Panc1 (cell line): ENCODE results near the gene SPPL2C. TPM values are rescaled to one million over a fixed set of nuclear protein-coding genes. Genes with fewer than 3 reads are reported as not detected.

Experiments used
- ATAC-seq: fragments of 200-7000 bp; cut with Tn5 transposase; 2 replicates; pipeline ENCODE4 v1.9.1; 2020; ENCODE audit warnings: mild to moderate bottlenecking, moderate library complexity
- BruUV-seq: library from RNA; stranded (reverse); fragments of 400-500 nt; replicated peaks from 2 replicates; lab custom pipeline; 2021; lab: Mats Ljungman, UMichigan
- CTCF ChIA-PET: fragments of 300-600 bp; sonication (Branson Sonifier 250); formaldehyde crosslinking; loops from one replicate; lab custom pipeline; 2022; ENCODE audit warnings: antibody characterized with exemption; lab: Charles Lee
- POLR2A ChIA-PET: fragments of 300-600 bp; sonication (Branson Sonifier 250); formaldehyde crosslinking; loops from one replicate; lab custom pipeline; 2022; ENCODE audit warnings: antibody characterized with exemption; lab: Charles Lee
- DNase-seq: peaks from one replicate; pipeline ENCODE4 v3.0.0-alpha.2; 2010; ENCODE audit warnings: low read depth, low spot score
- H3K27ac ChIP-seq: 2 replicates; pipeline ENCODE4 v1.5.1; 2011; ENCODE audit warnings: mild to moderate bottlenecking, low read length, inconsistent platforms
- H3K27me3 ChIP-seq: fragments of 200-500 bp; sonication (Bioruptor generic); 2 replicates; pipeline ENCODE4 v1.6.0; 2014; ENCODE audit warnings: low read length, inconsistent platforms; ENCODE audit not compliant: control insufficient read depth, insufficient read depth
- H3K36me3 ChIP-seq: fragments of 200-500 bp; sonication (Bioruptor generic); 2 replicates; pipeline ENCODE4 v1.5.1; 2014; ENCODE audit warnings: inconsistent platforms, mild to moderate bottlenecking, low read length, moderate library complexity; ENCODE audit not compliant: control insufficient read depth, insufficient read depth
- H3K4me1 ChIP-seq: 2 replicates; pipeline ENCODE4 v1.5.1; 2011; ENCODE audit warnings: inconsistent platforms, mild to moderate bottlenecking, low read length, moderate library complexity; ENCODE audit not compliant: control insufficient read depth, insufficient read depth
- H3K4me3 ChIP-seq, 2 experiments: 2 replicates each; pipeline ENCODE4 v1.5.1; 2011 to 2012; ENCODE audit warnings: low read depth in 2 of 2, low read length in 2 of 2, mild to moderate bottlenecking in 2 of 2, inconsistent platforms in 1 of 2, moderate library complexity in 1 of 2
- H3K9me3 ChIP-seq: fragments of 200-500 bp; sonication (Bioruptor generic); 2 replicates; pipeline ENCODE4 v1.5.1; 2014; ENCODE audit warnings: low read depth, mild to moderate bottlenecking, inconsistent platforms, low read length, moderate library complexity; ENCODE audit not compliant: control insufficient read depth, insufficient read depth
- POLR2AphosphoS5 ChIP-seq: IDR thresholded peaks from 2 replicates; pipeline ENCODE4 v1.6.1; 2012; ENCODE audit warnings: mild to moderate bottlenecking, low read depth, low read length, moderate library complexity
- SIN3A ChIP-seq: IDR thresholded peaks from 2 replicates; pipeline ENCODE4 v1.6.1; 2012; ENCODE audit warnings: low read depth, mild to moderate bottlenecking, low read length, moderate library complexity, borderline replicate concordance; ENCODE audit not compliant: insufficient read depth
- TCF7L2 ChIP-seq: IDR thresholded peaks from 2 replicates; pipeline ENCODE4 v1.6.1; 2011; ENCODE audit warnings: mild to moderate bottlenecking, low read depth, low read length, inconsistent platforms
- in situ Hi-C: cut with HindIII; loops from 2 replicates; pipeline ENCODE4 v1.10.0; 2016; ENCODE audit warnings: low sequenced_read_pairs, low pct_unique_long_range_greater_than_20kb
- intact Hi-C: fragments of 100-400 bp; cut with micrococcal nuclease; formaldehyde crosslinking; loops from one replicate; pipeline ENCODE4 v1.10.0; 2022; ENCODE audit not compliant: unreplicated experiment
- total RNA-seq: library from RNA; stranded (reverse); gene quantifications from one replicate; pipeline ENCODE4 v1.2.1, GENCODE V29; 2021; ENCODE audit not compliant: unreplicated experiment
- TF ChIP-seq, protein P1 (sequence below): fragments of 450-650 bp; IDR thresholded peaks from 2 replicates; pipeline ENCODE4 v1.5.1; 2017; ENCODE audit warnings: mild to moderate bottlenecking
- TF ChIP-seq, protein P2 (sequence below), 2 experiments: IDR thresholded peaks; 2 replicates each; pipeline ENCODE4 v1.6.1; 2011 to 2012; ENCODE audit warnings: low read depth in 2 of 2, control low read depth in 1 of 2, low read length in 1 of 2, mild to moderate bottlenecking in 1 of 2, moderate library complexity in 1 of 2; ENCODE audit not compliant: insufficient read depth in 1 of 2

The SPPL2C gene
- total RNA-seq, 1 experiment from 2014 or later: not detected

DNA sequence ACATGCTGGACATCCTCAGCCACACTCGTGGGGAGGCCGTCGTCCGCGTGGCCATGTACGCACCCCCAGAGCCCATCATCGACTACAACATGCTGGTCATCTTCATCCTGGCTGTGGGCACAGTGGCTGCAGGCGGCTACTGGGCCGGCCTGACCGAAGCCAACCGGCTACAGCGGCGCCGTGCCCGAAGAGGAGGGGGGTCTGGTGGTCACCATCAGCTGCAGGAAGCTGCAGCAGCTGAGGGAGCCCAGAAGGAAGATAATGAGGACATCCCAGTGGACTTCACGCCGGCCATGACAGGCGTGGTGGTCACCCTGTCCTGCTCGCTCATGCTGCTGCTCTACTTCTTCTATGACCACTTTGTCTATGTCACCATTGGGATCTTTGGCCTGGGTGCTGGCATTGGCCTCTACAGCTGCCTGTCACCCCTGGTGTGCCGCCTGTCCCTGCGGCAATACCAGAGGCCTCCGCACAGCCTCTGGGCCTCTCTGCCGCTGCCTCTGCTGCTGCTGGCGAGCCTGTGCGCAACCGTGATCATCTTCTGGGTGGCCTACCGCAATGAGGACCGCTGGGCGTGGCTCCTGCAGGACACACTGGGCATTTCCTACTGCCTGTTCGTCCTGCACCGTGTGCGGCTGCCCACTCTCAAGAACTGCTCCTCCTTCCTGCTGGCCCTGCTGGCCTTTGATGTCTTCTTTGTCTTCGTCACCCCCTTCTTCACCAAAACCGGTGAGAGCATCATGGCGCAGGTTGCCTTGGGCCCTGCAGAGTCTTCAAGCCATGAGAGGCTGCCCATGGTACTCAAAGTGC is 900 bp downstream of the SPPL2C start:
- intact Hi-C loops (no loop called here), in situ Hi-C loops (no loop called here)
- no peak overlapping the region for H3K27ac ChIP-seq
- DNase-seq: no peak
- ChIA-PET CTCF (interaction anchor here (0.5 to 0.7 kb wide), 2 partner anchors 253 to 440 kb away, joined by 3 to 4 read pairs; no protein-coding TSS in a partner anchor), POLR2A (no interaction called here)
- no peak overlapping the region for H3K4me3 ChIP-seq
- no peaks in the 10 kb centered on the region for H3K9me3 ChIP-seq
- H3K27me3 ChIP-seq: no peaks in the 10 kb centered on the region
- TF ChIP-seq, protein P1, sequence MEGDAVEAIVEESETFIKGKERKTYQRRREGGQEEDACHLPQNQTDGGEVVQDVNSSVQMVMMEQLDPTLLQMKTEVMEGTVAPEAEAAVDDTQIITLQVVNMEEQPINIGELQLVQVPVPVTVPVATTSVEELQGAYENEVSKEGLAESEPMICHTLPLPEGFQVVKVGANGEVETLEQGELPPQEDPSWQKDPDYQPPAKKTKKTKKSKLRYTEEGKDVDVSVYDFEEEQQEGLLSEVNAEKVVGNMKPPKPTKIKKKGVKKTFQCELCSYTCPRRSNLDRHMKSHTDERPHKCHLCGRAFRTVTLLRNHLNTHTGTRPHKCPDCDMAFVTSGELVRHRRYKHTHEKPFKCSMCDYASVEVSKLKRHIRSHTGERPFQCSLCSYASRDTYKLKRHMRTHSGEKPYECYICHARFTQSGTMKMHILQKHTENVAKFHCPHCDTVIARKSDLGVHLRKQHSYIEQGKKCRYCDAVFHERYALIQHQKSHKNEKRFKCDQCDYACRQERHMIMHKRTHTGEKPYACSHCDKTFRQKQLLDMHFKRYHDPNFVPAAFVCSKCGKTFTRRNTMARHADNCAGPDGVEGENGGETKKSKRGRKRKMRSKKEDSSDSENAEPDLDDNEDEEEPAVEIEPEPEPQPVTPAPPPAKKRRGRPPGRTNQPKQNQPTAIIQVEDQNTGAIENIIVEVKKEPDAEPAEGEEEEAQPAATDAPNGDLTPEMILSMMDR: no peak
- TF ChIP-seq TCF7L2: no peak
- BruUV-seq: no TSS peak
- no peaks in the 10 kb centered on the region for H3K36me3 ChIP-seq
- no peak for ATAC-seq
- H3K4me1 ChIP-seq: no peaks in the 10 kb centered on the region

DNA sequence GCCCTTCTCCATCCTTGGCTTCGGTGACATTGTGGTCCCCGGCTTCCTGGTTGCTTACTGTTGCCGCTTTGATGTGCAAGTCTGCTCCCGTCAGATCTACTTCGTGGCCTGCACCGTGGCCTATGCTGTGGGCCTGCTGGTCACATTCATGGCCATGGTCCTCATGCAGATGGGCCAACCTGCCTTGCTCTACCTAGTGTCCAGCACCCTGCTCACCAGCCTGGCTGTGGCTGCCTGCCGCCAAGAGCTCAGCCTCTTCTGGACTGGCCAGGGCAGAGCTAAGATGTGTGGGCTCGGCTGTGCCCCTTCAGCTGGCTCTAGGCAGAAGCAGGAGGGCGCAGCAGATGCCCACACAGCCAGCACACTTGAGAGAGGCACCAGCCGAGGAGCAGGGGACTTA is 1.5 kb downstream of the SPPL2C start:
- no peaks in the 10 kb centered on the region for H3K4me1 ChIP-seq
- intact Hi-C loops (no loop called here), in situ Hi-C loops (no loop called here)
- no peaks in the 10 kb centered on the region for H3K27me3 ChIP-seq
- no peak overlapping the region for H3K27ac ChIP-seq
- H3K9me3 ChIP-seq: no peaks in the 10 kb centered on the region
- H3K4me3 ChIP-seq: no peak overlapping the region
- ChIA-PET CTCF (interaction anchor here (0.7 kb wide), 1 partner anchor 440 kb away, joined by 4 read pairs; no protein-coding TSS in a partner anchor), POLR2A (no interaction called here)
- TF ChIP-seq POLR2AphosphoS5 (no peak), TCF7L2 (no peak), SIN3A (no peak)
- TF ChIP-seq, protein P1: no peak
- TF ChIP-seq, protein P2, sequence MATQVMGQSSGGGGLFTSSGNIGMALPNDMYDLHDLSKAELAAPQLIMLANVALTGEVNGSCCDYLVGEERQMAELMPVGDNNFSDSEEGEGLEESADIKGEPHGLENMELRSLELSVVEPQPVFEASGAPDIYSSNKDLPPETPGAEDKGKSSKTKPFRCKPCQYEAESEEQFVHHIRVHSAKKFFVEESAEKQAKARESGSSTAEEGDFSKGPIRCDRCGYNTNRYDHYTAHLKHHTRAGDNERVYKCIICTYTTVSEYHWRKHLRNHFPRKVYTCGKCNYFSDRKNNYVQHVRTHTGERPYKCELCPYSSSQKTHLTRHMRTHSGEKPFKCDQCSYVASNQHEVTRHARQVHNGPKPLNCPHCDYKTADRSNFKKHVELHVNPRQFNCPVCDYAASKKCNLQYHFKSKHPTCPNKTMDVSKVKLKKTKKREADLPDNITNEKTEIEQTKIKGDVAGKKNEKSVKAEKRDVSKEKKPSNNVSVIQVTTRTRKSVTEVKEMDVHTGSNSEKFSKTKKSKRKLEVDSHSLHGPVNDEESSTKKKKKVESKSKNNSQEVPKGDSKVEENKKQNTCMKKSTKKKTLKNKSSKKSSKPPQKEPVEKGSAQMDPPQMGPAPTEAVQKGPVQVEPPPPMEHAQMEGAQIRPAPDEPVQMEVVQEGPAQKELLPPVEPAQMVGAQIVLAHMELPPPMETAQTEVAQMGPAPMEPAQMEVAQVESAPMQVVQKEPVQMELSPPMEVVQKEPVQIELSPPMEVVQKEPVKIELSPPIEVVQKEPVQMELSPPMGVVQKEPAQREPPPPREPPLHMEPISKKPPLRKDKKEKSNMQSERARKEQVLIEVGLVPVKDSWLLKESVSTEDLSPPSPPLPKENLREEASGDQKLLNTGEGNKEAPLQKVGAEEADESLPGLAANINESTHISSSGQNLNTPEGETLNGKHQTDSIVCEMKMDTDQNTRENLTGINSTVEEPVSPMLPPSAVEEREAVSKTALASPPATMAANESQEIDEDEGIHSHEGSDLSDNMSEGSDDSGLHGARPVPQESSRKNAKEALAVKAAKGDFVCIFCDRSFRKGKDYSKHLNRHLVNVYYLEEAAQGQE (IDR thresholded peaks at IDR 0.05; ENCODE audit: insufficient read depth in 1 of 2, low read depth in 2 of 2, low read length in 1 of 2): no peak
- H3K36me3 ChIP-seq: no peaks in the 10 kb centered on the region
- DNase-seq: no peak
- no TSS peak for BruUV-seq
- no peak for ATAC-seq
